K562 (cell line): ENCODE results near the gene GRK4. TPM values are rescaled to one million over a fixed set of nuclear protein-coding genes. Genes with fewer than 3 reads are reported as not detected.
A peak's percentile ranks its signal among the peaks of the same experiment; 100 is the strongest.

Source experiments
- CCAR2 ChIP-seq: fragments of 200-400 bp; formaldehyde crosslinking; IDR thresholded peaks from 2 replicates; pipeline ENCODE4 v1.6.1; 2017; ENCODE audit warnings: mild to moderate bottlenecking, low read depth, low read length
- ELK1 ChIP-seq: sonication (generic); formaldehyde crosslinking; IDR thresholded peaks from 2 replicates; pipeline ENCODE4 v1.8.1; 2022; ENCODE audit warnings: missing genetic modification reagents
- GTF2E2 ChIP-seq: fragments of 200-800 bp; sonication (Bioruptor generic); IDR thresholded peaks from 2 replicates; pipeline ENCODE4 v1.6.1; 2016; ENCODE audit warnings: missing genetic modification characterization, missing compliant biosample characterization
- HNRNPH1 ChIP-seq: fragments of 200-400 bp; formaldehyde crosslinking; optimal IDR thresholded peaks from 2 replicates; pipeline ENCODE3; 2017; ENCODE audit warnings: low read depth, mild to moderate bottlenecking, low read length, moderate library complexity
- HNRNPUL1 ChIP-seq: fragments of 200-400 bp; formaldehyde crosslinking; IDR thresholded peaks from 2 replicates; pipeline ENCODE4 v1.6.1; 2017; ENCODE audit warnings: low read length
- KLF13 ChIP-seq: fragments of 450-650 bp; IDR thresholded peaks from 2 replicates; pipeline ENCODE4 v1.6.1; 2016; ENCODE audit warnings: missing genetic modification characterization, low read depth, mild to moderate bottlenecking, missing compliant biosample characterization, moderate library complexity, borderline replicate concordance
- MCM2 ChIP-seq: fragments of 450-650 bp; IDR thresholded peaks from 2 replicates; pipeline ENCODE4 v1.6.1; 2017; ENCODE audit warnings: low read depth, mild to moderate bottlenecking
- MED1 ChIP-seq: sonication (generic); formaldehyde crosslinking; IDR thresholded peaks from 2 replicates; pipeline ENCODE4 v1.8.1; 2023; ENCODE audit warnings: missing genetic modification reagents, borderline replicate concordance
- NR3C1 ChIP-seq: sonication (generic); formaldehyde crosslinking; IDR thresholded peaks from 2 replicates; pipeline ENCODE4 v1.8.1; 2022; ENCODE audit warnings: missing genetic modification reagents
- POLR2AphosphoS2 ChIP-seq: IDR thresholded peaks from 2 replicates; pipeline ENCODE4 v1.6.1; 2012; ENCODE audit warnings: low read length, improper control_type of control experiment
- RB1 ChIP-seq: fragments of 450-650 bp; IDR thresholded peaks from 2 replicates; pipeline ENCODE4 v1.6.1; 2017; ENCODE audit warnings: low read depth, mild to moderate bottlenecking
- SRSF9 ChIP-seq: fragments of 200-400 bp; formaldehyde crosslinking; IDR thresholded peaks from 2 replicates; pipeline ENCODE4 v1.6.1; 2017; ENCODE audit warnings: low read depth, low read length, borderline replicate concordance
- TEAD4 ChIP-seq, 2 experiments: sonication (generic) in 1 of 2; formaldehyde crosslinking in 1 of 2; IDR thresholded peaks; 2 replicates each; pipeline versions ENCODE4 v1.6.1 to v1.8.0; 2012 to 2022; ENCODE audit warnings: borderline replicate concordance in 1 of 2, inconsistent platforms in 1 of 2, low read length in 1 of 2, mild to moderate bottlenecking in 1 of 2, missing genetic modification reagents in 1 of 2
- TRIM24 ChIP-seq, 2 experiments: fragments of 450-650 bp; IDR thresholded peaks; 2 replicates each; pipeline ENCODE4 v1.6.1; 2016
- ZC3H4 ChIP-seq: sonication (generic); formaldehyde crosslinking; IDR thresholded peaks from 2 replicates; pipeline ENCODE4 v1.9.0; 2021; ENCODE audit warnings: missing genetic modification reagents, borderline replicate concordance
- ZZZ3 ChIP-seq: fragments of 450-650 bp; IDR thresholded peaks from 2 replicates; pipeline ENCODE4 v1.6.1; 2016; ENCODE audit warnings: antibody characterized with exemption, mild to moderate bottlenecking, moderate library complexity
- polyA plus RNA-seq, 8 experiments: library from polyadenylated mRNA; depleted of rRNA in 4 of 8; stranded (reverse) in 5 of 8; unstranded in 3 of 8; fragments of >200 nt; fragmentation: Nextera tagmentation in 2 of 8; fragmentation: Illumina TruSeq in 1 of 8; extraction: Ambion mirVana in 2 of 8; extraction: Trizol in 1 of 8; gene quantifications; 2 replicates each; pipeline versions ENCODE4 v1.2.1 to v1.2.3, GENCODE V29; 2011 to 2014; ENCODE audit warnings: inconsistent platforms in 1 of 8, missing spikeins in 1 of 8
- total RNA-seq, 7 experiments: library from RNA; depleted of rRNA in 6 of 7; stranded (reverse); fragments of >200 nt in 6 of 7; fragmentation: Illumina TruSeq in 2 of 7; extraction: Trizol in 2 of 7; gene quantifications; 2 replicates each; pipeline versions ENCODE4 v1.2.1 to v1.2.3, GENCODE V29; 2011 to 2021; ENCODE audit warnings: low replicate concordance in 1 of 7
- TF ChIP-seq, protein P1 (sequence below): sonication (generic); formaldehyde crosslinking; IDR thresholded peaks from 2 replicates; pipeline ENCODE4 v1.8.0; 2023; ENCODE audit warnings: missing genetic modification reagents, mild to moderate bottlenecking, borderline replicate concordance
- TF ChIP-seq, protein P2 (sequence below): fragments of 450-650 bp; IDR thresholded peaks from 2 replicates; pipeline ENCODE4 v1.6.1; 2016; ENCODE audit warnings: mild to moderate bottlenecking

The GRK4 gene
- total and polyA plus RNA-seq, 9 of the 15 experiments (the other 6 are each of a cell fraction or from before 2014, with no cell fraction given) = 1.1 to 4.8 (median 2.6) TPM

DNA sequence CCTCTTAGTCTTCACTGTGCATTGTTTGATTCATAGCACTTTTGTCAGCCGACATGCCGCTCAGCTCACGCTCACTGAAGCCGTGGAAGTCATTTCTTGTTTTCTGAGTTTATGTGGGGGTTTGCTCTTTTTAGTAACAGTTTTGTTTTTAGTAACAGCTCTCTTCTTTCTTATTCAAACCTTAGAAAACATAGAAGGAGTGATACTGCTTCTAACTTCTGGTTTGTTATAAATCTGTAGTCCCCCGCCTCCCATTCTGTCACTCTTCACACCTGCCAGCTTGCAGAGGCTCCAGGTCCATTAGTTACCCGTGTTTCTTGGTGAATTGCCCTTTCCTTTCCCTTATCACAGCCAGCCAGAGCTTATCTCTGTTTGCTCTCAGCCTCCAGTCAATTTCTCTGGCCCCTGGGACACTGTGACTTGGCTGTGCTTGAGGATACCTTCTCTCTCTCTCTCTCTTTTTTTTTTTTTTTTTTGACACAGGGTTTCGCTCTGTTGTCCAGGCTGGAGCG is 50.5 kb downstream of the GRK4 start (continued):
- no peak for TF ChIP-seq POLR2AphosphoS2
- peak in 1 of 2 experiments; percentile 13; a peak in 1 of 4 replicates for TF ChIP-seq TRIM24 (IDR thresholded peaks at IDR 0.05)
- no peak for TF ChIP-seq RB1
- TF ChIP-seq CCAR2 = no peak
- no peak for TF ChIP-seq HNRNPH1
- no peak for TF ChIP-seq GTF2E2 (tag)
- TF ChIP-seq ZC3H4 (CRISPR knock-in tag) = no peak
- peak; percentile 76 for TF ChIP-seq TEAD4 (IDR thresholded peaks at IDR 0.05; ENCODE audit: low read length)
- TF ChIP-seq TEAD4 (CRISPR knock-in tag; IDR thresholded peaks at IDR 0.05; ENCODE audit: borderline replicate concordance) = no peak
- no peak for TF ChIP-seq NR3C1 (CRISPR knock-in tag)
- TF ChIP-seq, protein P1, sequence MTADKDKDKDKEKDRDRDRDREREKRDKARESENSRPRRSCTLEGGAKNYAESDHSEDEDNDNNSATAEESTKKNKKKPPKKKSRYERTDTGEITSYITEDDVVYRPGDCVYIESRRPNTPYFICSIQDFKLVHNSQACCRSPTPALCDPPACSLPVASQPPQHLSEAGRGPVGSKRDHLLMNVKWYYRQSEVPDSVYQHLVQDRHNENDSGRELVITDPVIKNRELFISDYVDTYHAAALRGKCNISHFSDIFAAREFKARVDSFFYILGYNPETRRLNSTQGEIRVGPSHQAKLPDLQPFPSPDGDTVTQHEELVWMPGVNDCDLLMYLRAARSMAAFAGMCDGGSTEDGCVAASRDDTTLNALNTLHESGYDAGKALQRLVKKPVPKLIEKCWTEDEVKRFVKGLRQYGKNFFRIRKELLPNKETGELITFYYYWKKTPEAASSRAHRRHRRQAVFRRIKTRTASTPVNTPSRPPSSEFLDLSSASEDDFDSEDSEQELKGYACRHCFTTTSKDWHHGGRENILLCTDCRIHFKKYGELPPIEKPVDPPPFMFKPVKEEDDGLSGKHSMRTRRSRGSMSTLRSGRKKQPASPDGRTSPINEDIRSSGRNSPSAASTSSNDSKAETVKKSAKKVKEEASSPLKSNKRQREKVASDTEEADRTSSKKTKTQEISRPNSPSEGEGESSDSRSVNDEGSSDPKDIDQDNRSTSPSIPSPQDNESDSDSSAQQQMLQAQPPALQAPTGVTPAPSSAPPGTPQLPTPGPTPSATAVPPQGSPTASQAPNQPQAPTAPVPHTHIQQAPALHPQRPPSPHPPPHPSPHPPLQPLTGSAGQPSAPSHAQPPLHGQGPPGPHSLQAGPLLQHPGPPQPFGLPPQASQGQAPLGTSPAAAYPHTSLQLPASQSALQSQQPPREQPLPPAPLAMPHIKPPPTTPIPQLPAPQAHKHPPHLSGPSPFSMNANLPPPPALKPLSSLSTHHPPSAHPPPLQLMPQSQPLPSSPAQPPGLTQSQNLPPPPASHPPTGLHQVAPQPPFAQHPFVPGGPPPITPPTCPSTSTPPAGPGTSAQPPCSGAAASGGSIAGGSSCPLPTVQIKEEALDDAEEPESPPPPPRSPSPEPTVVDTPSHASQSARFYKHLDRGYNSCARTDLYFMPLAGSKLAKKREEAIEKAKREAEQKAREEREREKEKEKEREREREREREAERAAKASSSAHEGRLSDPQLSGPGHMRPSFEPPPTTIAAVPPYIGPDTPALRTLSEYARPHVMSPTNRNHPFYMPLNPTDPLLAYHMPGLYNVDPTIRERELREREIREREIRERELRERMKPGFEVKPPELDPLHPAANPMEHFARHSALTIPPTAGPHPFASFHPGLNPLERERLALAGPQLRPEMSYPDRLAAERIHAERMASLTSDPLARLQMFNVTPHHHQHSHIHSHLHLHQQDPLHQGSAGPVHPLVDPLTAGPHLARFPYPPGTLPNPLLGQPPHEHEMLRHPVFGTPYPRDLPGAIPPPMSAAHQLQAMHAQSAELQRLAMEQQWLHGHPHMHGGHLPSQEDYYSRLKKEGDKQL = no peak
- TF ChIP-seq HNRNPUL1 = no peak
- TF ChIP-seq ZZZ3 = no peak
- TF ChIP-seq, protein P2, sequence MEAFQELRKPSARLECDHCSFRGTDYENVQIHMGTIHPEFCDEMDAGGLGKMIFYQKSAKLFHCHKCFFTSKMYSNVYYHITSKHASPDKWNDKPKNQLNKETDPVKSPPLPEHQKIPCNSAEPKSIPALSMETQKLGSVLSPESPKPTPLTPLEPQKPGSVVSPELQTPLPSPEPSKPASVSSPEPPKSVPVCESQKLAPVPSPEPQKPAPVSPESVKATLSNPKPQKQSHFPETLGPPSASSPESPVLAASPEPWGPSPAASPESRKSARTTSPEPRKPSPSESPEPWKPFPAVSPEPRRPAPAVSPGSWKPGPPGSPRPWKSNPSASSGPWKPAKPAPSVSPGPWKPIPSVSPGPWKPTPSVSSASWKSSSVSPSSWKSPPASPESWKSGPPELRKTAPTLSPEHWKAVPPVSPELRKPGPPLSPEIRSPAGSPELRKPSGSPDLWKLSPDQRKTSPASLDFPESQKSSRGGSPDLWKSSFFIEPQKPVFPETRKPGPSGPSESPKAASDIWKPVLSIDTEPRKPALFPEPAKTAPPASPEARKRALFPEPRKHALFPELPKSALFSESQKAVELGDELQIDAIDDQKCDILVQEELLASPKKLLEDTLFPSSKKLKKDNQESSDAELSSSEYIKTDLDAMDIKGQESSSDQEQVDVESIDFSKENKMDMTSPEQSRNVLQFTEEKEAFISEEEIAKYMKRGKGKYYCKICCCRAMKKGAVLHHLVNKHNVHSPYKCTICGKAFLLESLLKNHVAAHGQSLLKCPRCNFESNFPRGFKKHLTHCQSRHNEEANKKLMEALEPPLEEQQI = no peak
- TF ChIP-seq KLF13 (tag) = no peak
- no peak for TF ChIP-seq SRSF9
- TF ChIP-seq MED1 = no peak
- no peak for TF ChIP-seq MCM2
- TF ChIP-seq ELK1 (CRISPR knock-in tag) = no peak
